HepG2 (cell line): ENCODE data around the gene BCL2L1. TPM values are rescaled to one million over a fixed set of nuclear protein-coding genes. Genes with fewer than 3 reads are reported as not detected.

Source experiments
- ELF3 ChIP-seq: IDR thresholded peaks from 2 replicates; pipeline ENCODE4 v1.6.1; 2016; ENCODE audit warnings: missing genetic modification reagents, missing compliant biosample characterization
- FOXO1 ChIP-seq: sonication (generic); formaldehyde crosslinking; IDR thresholded peaks from 2 replicates; pipeline ENCODE4 v1.4.0; 2020; ENCODE audit warnings: missing genetic modification reagents
- MEIS1 ChIP-seq: sonication (generic); formaldehyde crosslinking; IDR thresholded peaks from 2 replicates; pipeline ENCODE4 v1.9.0; 2021; ENCODE audit warnings: mild to moderate bottlenecking, missing genetic modification reagents, moderate library complexity, borderline replicate concordance
- PHF21A ChIP-seq: sonication (generic); formaldehyde crosslinking; IDR thresholded peaks from 2 replicates; pipeline ENCODE4 v1.5.0; 2020; ENCODE audit warnings: mild to moderate bottlenecking, missing genetic modification reagents
- SETDB1 ChIP-seq: sonication (generic); formaldehyde crosslinking; IDR thresholded peaks from 2 replicates; pipeline ENCODE4 v1.5.1; 2020; ENCODE audit warnings: missing genetic modification reagents, mild to moderate bottlenecking, borderline replicate concordance
- SP1 ChIP-seq, 2 experiments: fragments of 450-650 bp in 1 of 2; sonication (generic) in 1 of 2; formaldehyde crosslinking in 1 of 2; IDR thresholded peaks; 2 replicates each; pipeline versions ENCODE4 v1.4.0 to v1.6.1; 2016 to 2020; ENCODE audit warnings: missing genetic modification reagents in 1 of 2
- TARDBP ChIP-seq: sonication (generic); formaldehyde crosslinking; IDR thresholded peaks from 2 replicates; pipeline ENCODE4 v1.8.0; 2022; ENCODE audit warnings: mild to moderate bottlenecking, missing genetic modification reagents
- ZNF274 ChIP-seq: sonication (generic); formaldehyde crosslinking; IDR thresholded peaks from 2 replicates; pipeline ENCODE4 v1.5.1; 2020; ENCODE audit warnings: mild to moderate bottlenecking, missing genetic modification reagents
- ZSCAN20 ChIP-seq: sonication (generic); formaldehyde crosslinking; IDR thresholded peaks from 2 replicates; pipeline ENCODE4 v1.4.0; 2020; ENCODE audit warnings: missing genetic modification reagents, mild to moderate bottlenecking, borderline replicate concordance
- polyA plus RNA-seq, 8 experiments: library from polyadenylated mRNA; depleted of rRNA in 3 of 8; stranded (reverse) in 7 of 8; unstranded in 1 of 8; fragments of >200 nt; fragmentation: Illumina TruSeq in 4 of 8; extraction: Trizol in 4 of 8; gene quantifications; 2 replicates each; pipeline versions ENCODE4 v1.2.1 to v1.2.3, GENCODE V29; 2011 to 2016; ENCODE audit warnings: low read depth in 4 of 8, missing spikeins in 1 of 8, mixed read lengths in 1 of 8; ENCODE audit not compliant: insufficient read depth in 1 of 8
- total RNA-seq, 5 experiments: library from RNA; depleted of rRNA; stranded (reverse); fragments of >200 nt; fragmentation: Illumina TruSeq; extraction: Trizol; gene quantifications; 2 replicates each; pipeline ENCODE4 v1.2.3, GENCODE V29; 2016; ENCODE audit warnings: low read depth in 1 of 5
- TF ChIP-seq, protein P1 (sequence below): sonication (generic); formaldehyde crosslinking; IDR thresholded peaks from 2 replicates; pipeline ENCODE4 v1.4.0; 2020; ENCODE audit warnings: mild to moderate bottlenecking, missing genetic modification reagents, borderline replicate concordance
- TF ChIP-seq, protein P2 (sequence below), 2 experiments: sonication (generic) in 1 of 2; formaldehyde crosslinking in 1 of 2; IDR thresholded peaks; 2 replicates each; pipeline versions ENCODE4 v1.6.1 to v1.9.0; 2014 to 2022; ENCODE audit warnings: antibody characterized with exemption in 1 of 2, borderline replicate concordance in 1 of 2, inconsistent platforms in 1 of 2, low read depth in 1 of 2, missing genetic modification reagents in 1 of 2
- TF ChIP-seq, protein P3 (sequence below): sonication (generic); formaldehyde crosslinking; IDR thresholded peaks from 2 replicates; pipeline ENCODE4 v1.4.0; 2020; ENCODE audit warnings: mild to moderate bottlenecking, missing genetic modification reagents, borderline replicate concordance

BCL2L1 gene
- total and polyA plus RNA-seq, 2 of the 13 experiments (the other 11 are each of a cell fraction or from before 2014, with no cell fraction given), result 164 to 258 TPM

DNA sequence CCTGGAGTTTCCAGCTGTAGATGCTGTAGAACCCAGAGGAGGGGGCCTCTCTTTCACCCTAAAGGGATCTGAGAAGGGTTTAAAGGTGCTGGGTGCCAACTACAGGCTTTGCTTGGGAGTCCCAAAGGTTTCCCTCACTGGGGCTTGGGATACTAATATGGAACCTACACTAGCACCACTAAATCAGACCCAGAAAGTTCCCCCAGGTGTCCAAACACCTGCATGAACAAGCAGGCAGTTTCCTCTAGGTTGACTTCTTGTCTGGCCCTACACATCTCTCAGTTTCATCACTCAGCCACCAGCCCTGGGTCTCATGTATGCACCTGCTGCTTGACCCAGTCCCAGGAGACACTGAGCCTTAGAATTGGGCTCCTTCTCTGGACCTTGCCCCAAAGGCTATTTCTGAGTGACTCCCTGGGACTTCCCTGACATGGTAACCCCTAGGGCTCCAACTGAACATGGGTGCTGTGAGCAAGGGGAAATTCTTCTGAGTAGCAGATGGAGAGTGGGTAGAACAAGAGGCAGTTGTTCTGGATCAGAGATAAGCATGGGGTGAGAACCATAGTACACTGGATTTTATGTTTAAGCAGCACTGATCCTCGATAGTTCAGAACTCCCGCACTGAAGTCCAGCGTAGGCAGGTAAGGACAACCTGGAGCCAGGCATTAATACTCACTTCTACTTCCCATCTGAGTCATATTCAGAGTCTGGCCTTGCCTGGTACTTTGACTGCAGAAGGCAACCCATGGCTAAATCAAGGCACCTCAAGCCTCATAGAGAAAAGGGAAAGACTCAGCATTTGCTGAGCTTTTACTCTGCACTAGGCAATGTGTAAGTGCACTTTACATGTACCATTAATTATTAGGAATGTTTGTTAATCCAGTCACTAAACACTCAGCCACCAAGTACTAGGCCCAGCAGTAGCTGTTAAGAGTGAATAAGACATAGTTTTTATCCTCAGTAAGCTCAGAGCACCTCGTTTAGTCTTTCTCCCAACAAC is 16.8 kb downstream of the BCL2L1 start (continued):
- TF ChIP-seq, protein P1, sequence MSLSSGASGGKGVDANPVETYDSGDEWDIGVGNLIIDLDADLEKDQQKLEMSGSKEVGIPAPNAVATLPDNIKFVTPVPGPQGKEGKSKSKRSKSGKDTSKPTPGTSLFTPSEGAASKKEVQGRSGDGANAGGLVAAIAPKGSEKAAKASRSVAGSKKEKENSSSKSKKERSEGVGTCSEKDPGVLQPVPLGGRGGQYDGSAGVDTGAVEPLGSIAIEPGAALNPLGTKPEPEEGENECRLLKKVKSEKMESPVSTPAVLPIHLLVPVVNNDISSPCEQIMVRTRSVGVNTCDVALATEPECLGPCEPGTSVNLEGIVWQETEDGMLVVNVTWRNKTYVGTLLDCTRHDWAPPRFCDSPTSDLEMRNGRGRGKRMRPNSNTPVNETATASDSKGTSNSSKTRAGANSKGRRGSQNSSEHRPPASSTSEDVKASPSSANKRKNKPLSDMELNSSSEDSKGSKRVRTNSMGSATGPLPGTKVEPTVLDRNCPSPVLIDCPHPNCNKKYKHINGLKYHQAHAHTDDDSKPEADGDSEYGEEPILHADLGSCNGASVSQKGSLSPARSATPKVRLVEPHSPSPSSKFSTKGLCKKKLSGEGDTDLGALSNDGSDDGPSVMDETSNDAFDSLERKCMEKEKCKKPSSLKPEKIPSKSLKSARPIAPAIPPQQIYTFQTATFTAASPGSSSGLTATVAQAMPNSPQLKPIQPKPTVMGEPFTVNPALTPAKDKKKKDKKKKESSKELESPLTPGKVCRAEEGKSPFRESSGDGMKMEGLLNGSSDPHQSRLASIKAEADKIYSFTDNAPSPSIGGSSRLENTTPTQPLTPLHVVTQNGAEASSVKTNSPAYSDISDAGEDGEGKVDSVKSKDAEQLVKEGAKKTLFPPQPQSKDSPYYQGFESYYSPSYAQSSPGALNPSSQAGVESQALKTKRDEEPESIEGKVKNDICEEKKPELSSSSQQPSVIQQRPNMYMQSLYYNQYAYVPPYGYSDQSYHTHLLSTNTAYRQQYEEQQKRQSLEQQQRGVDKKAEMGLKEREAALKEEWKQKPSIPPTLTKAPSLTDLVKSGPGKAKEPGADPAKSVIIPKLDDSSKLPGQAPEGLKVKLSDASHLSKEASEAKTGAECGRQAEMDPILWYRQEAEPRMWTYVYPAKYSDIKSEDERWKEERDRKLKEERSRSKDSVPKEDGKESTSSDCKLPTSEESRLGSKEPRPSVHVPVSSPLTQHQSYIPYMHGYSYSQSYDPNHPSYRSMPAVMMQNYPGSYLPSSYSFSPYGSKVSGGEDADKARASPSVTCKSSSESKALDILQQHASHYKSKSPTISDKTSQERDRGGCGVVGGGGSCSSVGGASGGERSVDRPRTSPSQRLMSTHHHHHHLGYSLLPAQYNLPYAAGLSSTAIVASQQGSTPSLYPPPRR (CRISPR knock-in tag), result no peak
- 0 out of 2 replicates have a peak, but pooled peaks have one; percentile 5 for TF ChIP-seq MEIS1
- TF ChIP-seq, protein P2, sequence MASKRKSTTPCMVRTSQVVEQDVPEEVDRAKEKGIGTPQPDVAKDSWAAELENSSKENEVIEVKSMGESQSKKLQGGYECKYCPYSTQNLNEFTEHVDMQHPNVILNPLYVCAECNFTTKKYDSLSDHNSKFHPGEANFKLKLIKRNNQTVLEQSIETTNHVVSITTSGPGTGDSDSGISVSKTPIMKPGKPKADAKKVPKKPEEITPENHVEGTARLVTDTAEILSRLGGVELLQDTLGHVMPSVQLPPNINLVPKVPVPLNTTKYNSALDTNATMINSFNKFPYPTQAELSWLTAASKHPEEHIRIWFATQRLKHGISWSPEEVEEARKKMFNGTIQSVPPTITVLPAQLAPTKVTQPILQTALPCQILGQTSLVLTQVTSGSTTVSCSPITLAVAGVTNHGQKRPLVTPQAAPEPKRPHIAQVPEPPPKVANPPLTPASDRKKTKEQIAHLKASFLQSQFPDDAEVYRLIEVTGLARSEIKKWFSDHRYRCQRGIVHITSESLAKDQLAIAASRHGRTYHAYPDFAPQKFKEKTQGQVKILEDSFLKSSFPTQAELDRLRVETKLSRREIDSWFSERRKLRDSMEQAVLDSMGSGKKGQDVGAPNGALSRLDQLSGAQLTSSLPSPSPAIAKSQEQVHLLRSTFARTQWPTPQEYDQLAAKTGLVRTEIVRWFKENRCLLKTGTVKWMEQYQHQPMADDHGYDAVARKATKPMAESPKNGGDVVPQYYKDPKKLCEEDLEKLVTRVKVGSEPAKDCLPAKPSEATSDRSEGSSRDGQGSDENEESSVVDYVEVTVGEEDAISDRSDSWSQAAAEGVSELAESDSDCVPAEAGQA (IDR thresholded peaks at IDR 0.05; ENCODE audit: low read depth), result no peak
- TF ChIP-seq, protein P2 (CRISPR knock-in tag; IDR thresholded peaks at IDR 0.05; ENCODE audit: borderline replicate concordance), result no peak
- TF ChIP-seq, protein P3, sequence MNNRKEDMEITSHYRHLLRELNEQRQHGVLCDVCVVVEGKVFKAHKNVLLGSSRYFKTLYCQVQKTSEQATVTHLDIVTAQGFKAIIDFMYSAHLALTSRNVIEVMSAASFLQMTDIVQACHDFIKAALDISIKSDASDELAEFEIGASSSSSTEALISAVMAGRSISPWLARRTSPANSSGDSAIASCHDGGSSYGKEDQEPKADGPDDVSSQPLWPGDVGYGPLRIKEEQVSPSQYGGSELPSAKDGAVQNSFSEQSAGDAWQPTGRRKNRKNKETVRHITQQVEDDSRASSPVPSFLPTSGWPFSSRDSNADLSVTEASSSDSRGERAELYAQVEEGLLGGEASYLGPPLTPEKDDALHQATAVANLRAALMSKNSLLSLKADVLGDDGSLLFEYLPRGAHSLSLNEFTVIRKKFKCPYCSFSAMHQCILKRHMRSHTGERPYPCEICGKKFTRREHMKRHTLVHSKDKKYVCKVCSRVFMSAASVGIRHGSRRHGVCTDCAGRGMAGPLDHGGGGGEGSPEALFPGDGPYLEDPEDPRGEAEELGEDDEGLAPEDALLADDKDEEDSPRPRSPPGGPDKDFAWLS (CRISPR knock-in tag), result no peak
- no peak for TF ChIP-seq SETDB1 (CRISPR knock-in tag)
- TF ChIP-seq ZNF274 (CRISPR knock-in tag), result peak; percentile 81
- no peak for TF ChIP-seq FOXO1 (CRISPR knock-in tag)
- TF ChIP-seq ELF3, result no peak
- peak; percentile 45 for TF ChIP-seq TARDBP (CRISPR knock-in tag)
- TF ChIP-seq ZSCAN20, result 0 out of 2 replicates have a peak, but pooled peaks have one; percentile 10
- TF ChIP-seq PHF21A (CRISPR knock-in tag), result no peak
- TF ChIP-seq SP1 (IDR thresholded peaks at IDR 0.05), result no peak
- 0 out of 2 replicates have a peak, but pooled peaks have one; percentile 15 for TF ChIP-seq SP1 (CRISPR knock-in tag; IDR thresholded peaks at IDR 0.05)
